Ovary (tissue), 9 donors: Measurements from ENCODE around the gene MDM1. TPM values are rescaled to one million over a fixed set of nuclear protein-coding genes. Genes with fewer than 3 reads are reported as not detected.

Source experiments
- DNase-seq, 5 donors: peaks; one replicate each; pipeline ENCODE4 v3.0.0-alpha.2; 2019 to 2020
- H3K27ac ChIP-seq, 2 donors: fragments of 200-600 bp; one replicate each; pipeline versions ENCODE4 v1.5.1 to v1.8.0; 2019 to 2022
- H3K27me3 ChIP-seq: fragments of 200-600 bp; one replicate; pipeline ENCODE4 v1.8.0; 2022
- H3K36me3 ChIP-seq: fragments of 200-600 bp; sonication (generic); one replicate; pipeline ENCODE4 v1.5.1; 2019
- H3K4me1 ChIP-seq: one replicate; pipeline ENCODE4 v1.8.1; 2013; ENCODE audit warnings: mild to moderate bottlenecking, moderate library complexity; ENCODE audit not compliant: insufficient read depth
- H3K4me3 ChIP-seq: fragments of 200-600 bp; sonication (generic); one replicate; pipeline ENCODE4 v1.5.1; 2017
- H3K9me3 ChIP-seq, 2 donors: fragments of 200-600 bp in 1 of 2; sonication (generic) in 1 of 2; one replicate each; pipeline versions ENCODE4 v1.5.1 to v1.8.1; 2013 to 2019; ENCODE audit warnings: mild to moderate bottlenecking in 1 of 2, moderate library complexity in 1 of 2
- CTCF ChIP-seq, 3 donors: fragments of 450-650 bp in 2 of 3; fragments of 200-600 bp in 1 of 3; IDR thresholded peaks; one replicate each; pipeline versions ENCODE4 v1.5.1 to v1.8.0; 2016 to 2022; ENCODE audit warnings: antibody characterized with exemption in 3 of 3, mild to moderate bottlenecking in 1 of 3
- EP300 ChIP-seq: sonication (generic); formaldehyde crosslinking; IDR thresholded peaks from one replicate; pipeline ENCODE4 v1.6.1; 2017; ENCODE audit warnings: antibody characterized with exemption
- POLR2A ChIP-seq: fragments of 450-650 bp; IDR thresholded peaks from one replicate; pipeline ENCODE4 v1.6.1; 2017; ENCODE audit warnings: antibody characterized with exemption, mild to moderate bottlenecking, moderate library complexity
- WGBS, 3 donors: extraction: QIAGEN DNeasy Blood & Tissue Kit in 1 of 3; methylation state at CpG; one replicate each; pipeline versions ENCODE4 v1.1.5 to v1.1.7; 2013 to 2017; 5-methylcytosine and 5-hydroxymethylcytosine counted together
- intact Hi-C, 4 donors: fragments of 100-400 bp; cut with DNase I; formaldehyde crosslinking; loops; one replicate each; pipeline versions ENCODE4 v1.11.0 to v1.15.1; 2022 to 2023
- polyA plus RNA-seq, 2 donors: library from polyadenylated mRNA; stranded (reverse); fragments of 200-250 nt in 1 of 2; fragments of 350-450 nt in 1 of 2; fragmentation: Illumina TruSeq in 1 of 2; extraction: RNeasy Lipid Tissue Mini Kit (QIAGEN cat#74804) in 1 of 2; gene quantifications; one replicate each; pipeline ENCODE4 v1.2.3, GENCODE V29; 2013 to 2014
- total RNA-seq, 7 donors: library from RNA; depleted of rRNA in 2 of 7; stranded (reverse); fragments of >200 nt in 2 of 7; fragmentation: NEBNext Ultra II Directional in 3 of 7; extraction: Animal tissue kit (Norgen Biotek cat#: 25700) in 3 of 7; gene quantifications; one replicate each; pipeline versions ENCODE4 v1.1.0 to v1.2.4, GENCODE V29; 2016 to 2023
- donor health status: DM: no; HTN: no; CAD: no; lungs with moderate emphysema.
- donor health status: DM: no; HTN: no; CAD: no.
- donor health status: Bipolar disorder and iron deficiency.
- donor health status: DM: yes; HTN: yes; CAD: no.
- donor health status: DM: no; HTN: no; CAD: no.
- donor health status: DM: yes; HTN: yes; CAD: no.

MDM1 gene
- total and polyA plus RNA-seq, 9 donors, result 9.1 to 20.4 (median 13.4) TPM

- Histone ChIP-seq H3K27me3 (no peaks in the 10 kb centered on the region), H3K4me1 (no peaks in the 10 kb centered on the region), H3K9me3 (no peaks in the 10 kb centered on the region), H3K4me3 (no peak overlapping the region), H3K36me3 (no peaks in the 10 kb centered on the region), H3K27ac (no peak overlapping the region)
- TF ChIP-seq POLR2A, result no peak
- peak; percentile 25 to 52 (median 50) for TF ChIP-seq CTCF (IDR thresholded peaks at IDR 0.05)
- 21 to 30% (median 25%) methylated on average over 10 of the region's 10 CpGs for WGBS, 3 donors
- peak in 4 of 5 donors; percentile 23 to 71 (median 34) for DNase-seq
- intact Hi-C loops, result loop anchor here in 1 of 4 donors (5.0 kb wide), 1 partner anchor 328 kb away; the partner anchor contains the start of gene NUP107
Observed at GRCh38 chr12:68358532-68359485, 26.6 kb upstream of the MDM1 start.

- H3K4me1 ChIP-seq, result no peaks in the 10 kb centered on the region
- intact Hi-C loops, result loop anchor here in 1 of 4 donors (5.0 kb wide), 1 partner anchor 330 kb away; the partner anchor contains the start of gene NUP107
- WGBS, 3 donors, result 68 to 85% (median 84%) methylated on average over 1 of the region's 1 CpG
Observed at GRCh38 chr12:68356986-68357385, 24.8 kb upstream of the MDM1 start.

GRCh38 chr12:68356060-68356695 lies 24.0 kb upstream of the MDM1 start:
- no peaks in the 10 kb centered on the region for H3K4me1 ChIP-seq
- H3K36me3 ChIP-seq, result no peaks in the 10 kb centered on the region
- no peaks in the 10 kb centered on the region for H3K27me3 ChIP-seq
- DNase-seq, result no peak
- H3K9me3 ChIP-seq, result no peaks in the 10 kb centered on the region
- no peak overlapping the region for H3K27ac ChIP-seq
- no peak for TF ChIP-seq EP300
- no peak for TF ChIP-seq POLR2A
- TF ChIP-seq CTCF (IDR thresholded peaks at IDR 0.05), result no peak
- intact Hi-C loops, result loop anchor here in 1 of 4 donors (5.0 kb wide), 1 partner anchor 331 kb away; the partner anchor contains the start of gene NUP107
- H3K4me3 ChIP-seq, result no peak overlapping the region

More at GRCh38 chr12:68356986-68357385, 24.8 kb upstream of the MDM1 start:
- DNase-seq, result no peak
- Histone ChIP-seq H3K36me3 (no peaks in the 10 kb centered on the region), H3K27me3 (no peaks in the 10 kb centered on the region), H3K27ac (no peak overlapping the region), H3K9me3 (no peaks in the 10 kb centered on the region), H3K4me3 (no peak overlapping the region)
- TF ChIP-seq EP300 (no peak), CTCF (IDR thresholded peaks at IDR 0.05) (no peak)

- DNase-seq, result no peak
- Histone ChIP-seq H3K27me3 (no peaks in the 10 kb centered on the region), H3K9me3 (no peaks in the 10 kb centered on the region), H3K27ac (no peak overlapping the region), H3K4me3 (no peak overlapping the region), H3K4me1 (no peaks in the 10 kb centered on the region), H3K36me3 (no peaks in the 10 kb centered on the region)
- WGBS, 3 donors, result 53 to 76% (median 70%) methylated on average over 4 of the region's 4 CpGs
- intact Hi-C loops, result loop anchor here in 1 of 4 donors (5.0 kb wide), 1 partner anchor 332 kb away; the partner anchor contains the start of gene NUP107
- no peak for TF ChIP-seq POLR2A
- TF ChIP-seq EP300, result no peak
Observed at GRCh38 chr12:68354977-68355541, 22.9 kb upstream of the MDM1 start.
